ENCODE results near the gene RMDN2.
A peak's percentile ranks its signal among the peaks of the same experiment; 100 is the strongest.
"Not testable (repeated sequence)": the region's sequence is repeated elsewhere in the genome, so short reads cannot be mapped to it uniquely, and the experiment has no call there.

RMDN2 gene

DNA sequence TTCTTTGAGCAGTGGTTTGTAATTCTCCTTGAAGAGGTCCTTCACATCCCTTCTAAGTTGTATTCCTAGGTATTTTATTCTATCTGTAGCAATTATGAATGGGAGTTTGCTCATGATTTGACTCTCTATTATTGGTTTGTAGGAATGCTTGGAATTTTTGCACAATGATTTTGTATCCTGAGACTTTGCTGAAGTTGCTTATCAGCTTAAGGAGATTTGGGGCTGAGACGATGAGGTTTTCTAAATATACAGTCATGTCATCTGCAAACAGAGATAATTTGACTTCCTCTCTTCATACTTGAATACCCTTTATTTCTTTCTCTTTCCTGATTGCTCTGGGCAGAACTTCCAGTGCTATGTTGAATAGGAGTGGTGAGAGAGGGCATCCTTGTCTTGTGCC, 12.5 kb downstream of the RMDN2 start:
- DNase-seq = not testable (repeated sequence)

GRCh38 chr2:37941267-37941666, 16.2 kb downstream of the RMDN2 start:
- DNase-seq = not testable (repeated sequence)

- no peak for DNase-seq
Observed at GRCh38 chr2:37944268-37944667, 19.2 kb downstream of the RMDN2 start.

GRCh38 chr2:37947306-37947705, 22.2 kb downstream of the RMDN2 start:
- no peak for DNase-seq

DNA sequence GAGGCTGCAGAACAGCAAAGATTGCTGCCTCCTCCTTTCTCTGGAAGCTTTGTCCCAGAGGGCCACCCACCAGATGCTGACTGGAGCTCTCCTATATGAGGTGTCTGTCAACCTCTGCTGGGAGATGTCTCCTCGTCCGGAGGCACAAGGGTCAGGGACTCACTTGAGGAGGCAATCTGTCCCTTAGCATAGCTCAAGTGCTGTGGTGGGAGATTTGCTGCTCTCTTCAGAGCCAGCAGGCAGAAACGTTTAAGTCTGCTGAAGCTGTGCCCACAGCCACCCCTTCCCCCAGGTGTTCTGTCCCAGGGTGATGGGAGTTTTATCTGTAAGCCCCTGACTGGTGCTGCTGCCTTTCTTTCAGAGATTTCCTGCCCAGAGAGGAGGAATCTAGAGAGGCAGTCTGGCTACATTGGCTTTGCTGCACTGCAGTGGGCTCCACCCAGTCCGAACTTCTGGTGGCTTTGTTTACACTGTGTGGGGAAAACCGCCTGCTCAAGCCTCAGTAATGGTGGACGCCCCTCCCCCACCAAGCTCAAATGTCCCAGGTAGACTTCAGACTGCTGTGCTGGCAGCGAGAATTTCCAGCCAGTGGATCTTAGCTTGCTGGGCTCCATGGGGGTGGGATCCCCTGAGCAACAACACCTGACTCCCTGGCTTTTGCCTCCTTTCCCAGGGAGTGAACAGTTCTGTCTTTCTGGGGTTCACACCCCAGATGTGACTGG, 37.1 kb downstream of the RMDN2 start:
- DNase-seq = not testable (repeated sequence)

GRCh38 chr2:37962740-37963121, 37.6 kb downstream of the RMDN2 start:
- DNase-seq = not testable (repeated sequence)

DNA sequence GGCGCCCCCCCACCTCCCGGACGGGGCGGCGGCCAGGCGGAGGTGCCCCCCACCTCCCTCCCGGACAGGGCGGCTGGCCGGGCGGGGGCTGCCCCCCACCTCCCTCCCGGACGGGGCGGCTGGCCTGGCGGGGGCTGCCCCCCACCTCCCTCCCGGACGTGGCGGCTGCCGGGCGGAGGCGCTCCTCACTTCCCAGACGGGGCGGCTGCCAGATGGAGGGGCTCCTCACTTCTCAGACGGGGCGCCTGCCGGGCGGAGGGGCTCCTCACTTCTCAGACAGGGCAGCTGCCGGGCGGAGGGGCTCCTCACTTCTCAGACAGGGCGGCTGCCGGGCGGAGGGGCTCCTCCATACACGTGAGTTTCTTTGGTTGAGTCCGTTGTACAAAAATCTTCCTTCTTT, 38.8 kb downstream of the RMDN2 start:
- not testable (repeated sequence) for DNase-seq

DNA sequence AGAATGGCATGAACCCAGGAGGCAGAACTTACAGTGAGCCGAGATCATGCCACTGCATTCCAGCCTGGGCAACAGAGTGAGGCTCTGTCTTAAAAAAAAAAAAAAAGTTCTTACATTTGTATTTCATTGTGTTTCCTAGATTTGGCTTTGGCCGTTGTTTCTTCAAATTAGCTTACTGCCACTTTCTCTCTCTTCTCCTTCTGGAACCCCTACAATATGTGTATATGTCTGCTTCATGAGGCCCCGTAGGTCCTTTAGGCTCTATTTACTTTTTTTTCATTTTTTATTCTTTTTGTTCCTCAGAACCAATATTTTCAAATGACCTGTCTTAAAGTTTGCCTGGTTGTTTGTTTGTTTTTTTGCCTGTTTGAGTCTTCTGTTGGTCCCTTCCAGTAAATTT, 41.2 kb downstream of the RMDN2 start:
- no peak for DNase-seq

- no peak for DNase-seq
Observed at GRCh38 chr2:37969731-37970130, 44.6 kb downstream of the RMDN2 start.

GRCh38 chr2:37971971-37972370, 46.9 kb downstream of the RMDN2 start:
- DNase-seq = no peak

DNA sequence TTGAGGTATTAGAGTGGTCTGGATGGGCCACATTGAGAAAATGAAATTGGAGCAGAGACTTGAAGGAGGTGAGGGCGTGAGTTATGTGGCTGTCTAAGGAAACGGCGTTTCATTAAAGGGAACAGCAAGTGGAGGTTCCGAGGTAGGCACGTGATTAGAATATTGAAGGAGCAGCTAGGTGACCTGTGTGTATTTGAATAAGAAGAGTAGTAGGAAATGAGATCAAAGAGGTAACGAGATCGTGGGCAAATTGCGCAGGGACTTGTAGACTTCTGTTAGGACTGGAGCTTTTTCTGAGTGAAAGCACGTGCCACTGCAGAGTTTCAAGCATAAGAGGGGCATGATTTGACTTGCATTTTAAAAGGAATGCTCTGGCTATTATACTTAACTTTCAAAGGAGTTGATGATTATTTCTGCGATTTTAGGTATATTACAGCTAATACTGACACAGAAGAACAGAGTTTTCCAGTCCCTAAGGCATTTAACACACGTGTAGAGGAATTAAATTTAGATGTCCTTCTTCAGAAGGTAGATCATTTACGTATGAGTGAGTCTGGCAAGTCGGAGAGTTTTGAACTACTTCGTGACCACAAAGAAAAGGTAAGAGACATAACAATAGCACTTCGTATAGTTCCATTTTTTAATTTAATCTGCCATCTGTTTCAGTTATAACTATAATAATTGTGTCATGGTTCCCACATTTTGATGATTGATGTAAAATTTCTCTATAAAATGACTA, 48.7 kb downstream of the RMDN2 start:
- DNase-seq = no peak

DNA sequence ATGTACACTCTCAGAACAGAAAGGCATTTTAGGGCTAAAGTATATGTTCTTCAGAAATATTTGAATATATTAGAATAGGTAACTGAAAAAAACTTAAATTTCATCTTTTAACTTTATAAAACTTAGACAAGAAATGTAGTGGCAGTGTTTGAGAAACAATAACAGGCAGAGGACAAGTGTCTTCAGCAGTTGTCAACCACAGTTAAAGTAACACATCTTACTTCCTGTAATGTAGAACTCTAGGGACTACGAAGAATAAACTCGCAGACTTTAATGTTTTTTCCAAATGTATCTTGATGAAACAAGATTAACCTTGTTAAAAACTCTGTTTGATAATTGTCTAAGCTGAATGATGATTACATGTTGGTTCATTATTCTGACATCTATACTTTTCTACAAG, 50.7 kb downstream of the RMDN2 start:
- no peak for DNase-seq

DNA sequence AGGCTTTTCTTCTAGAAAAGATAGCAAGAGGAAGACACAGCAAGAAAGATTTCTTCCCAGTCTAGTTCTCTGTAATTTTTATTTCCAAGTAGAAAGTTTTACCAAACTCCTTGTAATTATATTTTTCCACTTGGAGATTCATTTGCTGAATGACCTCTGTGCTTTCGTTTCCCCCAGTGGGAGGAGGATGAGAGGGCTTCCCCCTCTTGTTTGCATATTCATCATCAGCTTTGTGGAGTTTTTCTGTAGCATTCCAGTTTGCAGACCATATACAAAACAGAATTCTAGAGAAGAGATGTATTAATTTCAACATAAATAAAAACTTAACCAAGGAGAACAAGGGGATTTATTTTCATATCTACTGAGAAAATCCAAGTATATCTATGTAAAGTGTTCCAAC, 51.3 kb downstream of the RMDN2 start:
- no peak for DNase-seq

GRCh38 chr2:37982147-37982582, 57.1 kb downstream of the RMDN2 start:
- peak; percentile 7 for DNase-seq

GRCh38 chr2:37982847-37983246, 57.8 kb downstream of the RMDN2 start:
- no peak for DNase-seq

- DNase-seq = no peak
Observed at GRCh38 chr2:37983719-37984118, 58.6 kb downstream of the RMDN2 start.

GRCh38 chr2:37984176-37984575, 59.1 kb downstream of the RMDN2 start:
- DNase-seq = no peak

DNA sequence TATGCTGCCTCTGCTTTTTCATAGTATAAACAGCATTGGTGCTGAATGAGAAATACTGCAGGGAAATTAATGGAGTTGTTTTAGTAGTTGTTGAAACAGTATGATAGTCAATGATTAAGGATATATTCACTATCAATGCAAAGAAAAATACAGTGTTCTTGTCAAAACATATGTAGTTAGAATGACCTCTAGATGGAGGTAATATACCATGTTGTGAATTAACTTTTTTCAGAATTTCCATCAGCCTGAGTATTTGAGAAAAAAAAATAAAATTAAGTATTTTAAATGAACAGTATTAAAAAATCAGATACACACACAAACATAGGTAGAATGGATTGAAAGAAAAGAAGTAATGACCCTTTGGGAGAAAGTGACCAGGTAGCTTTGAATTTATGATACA, 59.5 kb downstream of the RMDN2 start:
- DNase-seq = no peak

- no peak for DNase-seq
Observed at GRCh38 chr2:37985333-37985732, 60.2 kb downstream of the RMDN2 start.

DNA sequence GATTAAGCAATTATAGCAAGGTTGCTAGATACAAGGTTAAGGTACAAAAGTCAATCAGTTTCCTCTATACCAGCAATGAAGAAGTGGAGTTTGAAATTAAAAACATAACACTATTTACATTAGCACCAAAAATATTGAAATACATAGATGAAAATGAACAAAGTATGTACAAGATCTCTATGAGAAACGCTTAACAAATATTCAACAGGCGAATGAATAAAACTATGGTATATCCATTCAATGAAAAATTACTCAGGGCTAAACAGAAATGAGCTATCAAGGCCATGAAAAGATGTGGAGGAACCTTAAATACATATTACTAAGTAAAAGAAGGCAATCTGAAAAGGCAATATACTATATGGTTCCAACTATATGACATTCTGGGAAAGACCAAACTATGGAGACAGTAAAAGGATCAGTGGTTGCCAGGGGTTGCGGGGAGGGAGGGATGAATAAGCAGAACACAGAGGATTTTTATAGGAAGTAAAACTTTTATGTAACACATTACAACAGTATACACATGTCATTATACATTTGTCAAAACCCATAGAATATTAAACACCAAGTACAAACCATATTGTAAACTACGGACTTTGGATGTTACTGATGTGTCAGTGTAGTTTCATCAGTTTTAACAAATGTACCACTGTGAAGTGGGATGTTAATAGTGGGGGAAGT, 62.1 kb downstream of the RMDN2 start:
- DNase-seq = no peak

- no peak for DNase-seq
Observed at GRCh38 chr2:37992601-37993000, 67.5 kb downstream of the RMDN2 start.

DNA sequence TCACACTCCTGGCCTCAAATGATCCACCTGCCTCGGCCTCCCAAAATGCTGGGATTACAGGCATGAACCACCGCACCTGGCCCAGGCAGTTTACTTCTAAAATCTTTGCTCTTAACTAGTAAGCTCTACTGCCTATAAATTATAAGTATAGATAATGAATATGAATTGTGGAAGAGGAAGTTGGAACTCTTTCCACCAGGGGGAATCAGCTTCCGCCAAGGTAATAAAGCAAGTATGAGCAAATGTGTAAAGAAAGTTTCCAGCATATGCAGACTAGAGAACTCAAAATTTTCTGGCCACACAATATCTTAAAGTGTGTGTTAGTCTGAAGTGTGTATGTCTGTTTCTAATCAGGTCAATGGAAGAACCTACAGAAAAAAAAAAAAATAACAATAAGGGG, 68.1 kb downstream of the RMDN2 start:
- no peak for DNase-seq

- DNase-seq = no peak
Observed at GRCh38 chr2:37997629-37998028, 72.5 kb downstream of the RMDN2 start.
